Right cardiac atrium (tissue), 5 donors: ENCODE results near the gene TBC1D9. TPM values are rescaled to one million over a fixed set of nuclear protein-coding genes. Genes with fewer than 3 reads are reported as not detected.

Source experiments
- ATAC-seq, 2 donors: fragments of 200-7000 bp; cut with Tn5 transposase; one replicate each; pipeline versions ENCODE4 v1.8.0 to v1.9.1; 2020; ENCODE audit warnings: moderate library complexity in 2 of 2, mild to moderate bottlenecking in 1 of 2
- DNase-seq, 3 donors: peaks; one replicate each; pipeline ENCODE4 v3.0.0-alpha.2; 2020
- H3K27ac ChIP-seq: one replicate; pipeline ENCODE4 v1.5.1; 2013; ENCODE audit warnings: mild to moderate bottlenecking, low read length, control low read depth, moderate library complexity
- H3K27me3 ChIP-seq: one replicate; pipeline ENCODE4 v1.6.1; 2013; ENCODE audit not compliant: control insufficient read depth, insufficient read depth
- H3K4me1 ChIP-seq: one replicate; pipeline ENCODE4 v1.6.1; 2013; ENCODE audit warnings: low read length; ENCODE audit not compliant: control insufficient read depth, insufficient read depth
- H3K4me3 ChIP-seq: one replicate; pipeline ENCODE4 v1.5.1; 2013; ENCODE audit warnings: low read length, control low read depth
- H3K9me3 ChIP-seq: one replicate; pipeline ENCODE4 v1.6.1; 2013; ENCODE audit warnings: low read length; ENCODE audit not compliant: control insufficient read depth
- WGBS: extraction: QIAGEN DNeasy Blood & Tissue Kit; methylation state at CpG from one replicate; pipeline ENCODE4 v1.1.7; 2013; 5-methylcytosine and 5-hydroxymethylcytosine counted together
- intact Hi-C, 4 donors: fragments of 100-400 bp; cut with DNase I; formaldehyde crosslinking; loops; one replicate each; pipeline versions ENCODE4 v1.11.0 to v1.14.0; 2022 to 2023
- polyA plus RNA-seq: library from polyadenylated mRNA; stranded (reverse); fragments of 200-250 nt; gene quantifications from one replicate; pipeline ENCODE4 v1.2.3, GENCODE V29; 2013
- total RNA-seq, 4 donors: library from RNA; stranded (reverse); fragmentation: NEBNext Ultra II Directional; extraction: Animal tissue kit (Norgen Biotek cat#: 25700); gene quantifications; one replicate each; pipeline ENCODE4 v1.2.1, GENCODE V29; 2021
- donor health status: healthy with polysubstance abuse.
- donor health status: DM: no; HTN: yes; CAD: no.
- donor health status: DM: no; HTN: no; CAD: no.
- donor health status: DM: no; HTN: yes; CAD: no; lungs with severe emphysema.
- donor health status: DM: yes; HTN: yes; CAD: no.

The TBC1D9 gene
- total and polyA plus RNA-seq, 5 donors = 5.1 to 13.6 (median 12.7) TPM

DNA sequence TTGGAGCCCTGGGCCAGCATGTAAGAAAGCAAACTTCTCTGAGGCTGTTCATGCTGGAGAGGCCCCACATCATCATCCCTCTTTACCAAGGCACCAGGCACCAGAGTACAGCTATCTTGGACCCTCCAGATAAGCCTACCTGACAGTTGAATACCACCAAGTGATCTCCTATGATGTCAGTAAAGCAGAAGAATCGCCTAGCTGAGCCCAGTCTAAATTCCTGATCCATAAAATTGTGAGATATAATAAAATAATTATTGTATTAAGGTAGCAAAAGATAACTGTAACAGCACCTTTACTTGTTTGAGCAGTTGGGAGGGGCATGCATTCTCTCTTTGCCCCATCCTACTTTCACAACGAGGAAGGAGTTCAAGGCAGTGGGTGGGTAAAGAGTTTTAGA, 184.6 kb downstream of the TBC1D9 start:
- Histone ChIP-seq H3K4me3 (no peak overlapping the region), H3K27me3 (no peaks in the 10 kb centered on the region), H3K27ac (no peak overlapping the region), H3K4me1 (peaks cover 6% of the 10 kb centered on the region), H3K9me3 (peaks cover 2% of the 10 kb centered on the region)
- DNase-seq = no peak
- WGBS = 92% methylated on average over 2 of the region's 2 CpGs
- intact Hi-C loops = no loop called here
- ATAC-seq = no peak

Other genes with a start within 250 kb of the TBC1D9 start
- 10 to 100 TPM; 18.1 to 24.4 (median 22.3) TPM for gene ELMOD2, start 232.2 kb downstream of the TBC1D9 start, total RNA-seq
- gene ELMOD2, start 232.2 kb downstream of the TBC1D9 start, polyA plus RNA-seq = 9.2 TPM
- 1 to 10 TPM in 1 of 4 donors, under 1 TPM in 1, not detected in 2; 0.14 to 2.5 TPM for gene UCP1, start 187.4 kb downstream of the TBC1D9 start, total RNA-seq
- gene UCP1, start 187.4 kb downstream of the TBC1D9 start, polyA plus RNA-seq = 2.2 TPM